ENCODE measurements around the gene QSOX2. TPM values are rescaled to one million over a fixed set of nuclear protein-coding genes. Genes with fewer than 3 reads are reported as not detected.

QSOX2 gene
- polyA plus RNA-seq, 6 donors from 2014 or later, result 2.8 to 4.6 (median 3.7) TPM

GRCh38 chr9:136198605-136199083, 47.0 kb downstream of the QSOX2 start:
- Mint-ChIP-seq H3K27ac (no peak overlapping the region), H3K4me1 (peaks cover 10 to 29% (median 24%) of the 10 kb centered on the region in 3 donors), H3K27me3 (peaks cover 15 to 68% (median 27%) of the 10 kb centered on the region in 3 donors), H3K4me3 (peak overlapping the region in 4 of 8 donors; percentile 13 to 42 (median 36)), H3K9me3 (no peaks in the 10 kb centered on the region), H3K36me3 (no peaks in the 10 kb centered on the region)
- ATAC-seq (ENCODE audit: low read depth in 2 of 2) (no peak), DNase-seq (no peak)

- H3K27ac Mint-ChIP-seq, result peak overlapping the region in 1 of 6 donors; percentile 47
- no peak for DNase-seq
- no peak for ATAC-seq (ENCODE audit: low read depth in 2 of 2)
- H3K9me3 Mint-ChIP-seq, result no peaks in the 10 kb centered on the region
- H3K4me3 Mint-ChIP-seq, result peak overlapping the region in 7 of 8 donors; percentile 6 to 41 (median 13)
- H3K27me3 Mint-ChIP-seq, result peaks cover 15 to 62% (median 24%) of the 10 kb centered on the region in 3 donors
- no peaks in the 10 kb centered on the region for H3K36me3 Mint-ChIP-seq
- H3K4me1 Mint-ChIP-seq, result peaks cover 10 to 25% (median 24%) of the 10 kb centered on the region in 3 donors
These were observed 47.5 kb downstream of the QSOX2 start for GRCh38 chr9:136197930-136198604.

GRCh38 chr9:136197084-136197875, 48.3 kb downstream of the QSOX2 start:
- H3K27ac Mint-ChIP-seq, result no peak overlapping the region
- H3K4me3 Mint-ChIP-seq, result peak overlapping the region in 4 of 8 donors; percentile 21 to 49 (median 34)

GRCh38 chr9:136196404-136197083, 49.1 kb downstream of the QSOX2 start:
- Mint-ChIP-seq H3K27me3 (peaks cover 19 to 64% (median 27%) of the 10 kb centered on the region in 3 donors), H3K9me3 (no peaks in the 10 kb centered on the region), H3K4me3 (peak overlapping the region in 5 of 8 donors; percentile 21 to 69 (median 43)), H3K36me3 (no peaks in the 10 kb centered on the region), H3K4me1 (peaks cover 14 to 29% (median 22%) of the 10 kb centered on the region in 3 donors), H3K27ac (peak overlapping the region in 1 of 6 donors; percentile 37)
- ATAC-seq (ENCODE audit: low read depth in 2 of 2) (no peak), DNase-seq (no peak)

More at GRCh38 chr9:136197084-136197875, 48.3 kb downstream of the QSOX2 start:
- ATAC-seq (ENCODE audit: low read depth in 2 of 2) (peak; percentile 20 to 35), DNase-seq (no peak)
- no peaks in the 10 kb centered on the region for H3K36me3 Mint-ChIP-seq
- no peaks in the 10 kb centered on the region for H3K9me3 Mint-ChIP-seq
- H3K4me1 Mint-ChIP-seq, result peaks cover 10 to 25% (median 24%) of the 10 kb centered on the region in 3 donors
- peaks cover 15 to 59% (median 24%) of the 10 kb centered on the region in 3 donors for H3K27me3 Mint-ChIP-seq

GRCh38 chr9:136194540-136194939, 51.1 kb downstream of the QSOX2 start:
- Mint-ChIP-seq H3K9me3 (no peaks in the 10 kb centered on the region), H3K36me3 (no peaks in the 10 kb centered on the region), H3K4me3 (peak overlapping the region in 1 of 8 donors; percentile 25), H3K27ac (no peak overlapping the region), H3K4me1 (peaks cover 15 to 33% (median 26%) of the 10 kb centered on the region in 3 donors), H3K27me3 (peaks cover 30 to 70% (median 45%) of the 10 kb centered on the region in 3 donors)
- ATAC-seq (ENCODE audit: low read depth in 2 of 2) (no peak), DNase-seq (no peak)

- no peak for DNase-seq
- H3K4me1 Mint-ChIP-seq, result peaks cover 15 to 33% (median 26%) of the 10 kb centered on the region in 3 donors
- no peak for ATAC-seq (ENCODE audit: low read depth in 2 of 2)
- H3K27me3 Mint-ChIP-seq, result peaks cover 32 to 75% (median 50%) of the 10 kb centered on the region in 3 donors
- no peaks in the 10 kb centered on the region for H3K9me3 Mint-ChIP-seq
- H3K27ac Mint-ChIP-seq, result peak overlapping the region in 1 of 6 donors; percentile 66
- H3K36me3 Mint-ChIP-seq, result no peaks in the 10 kb centered on the region
- H3K4me3 Mint-ChIP-seq, result no peak overlapping the region
These were observed 51.7 kb downstream of the QSOX2 start for GRCh38 chr9:136193891-136194279.

- Mint-ChIP-seq H3K4me3 (no peak overlapping the region), H3K9me3 (no peaks in the 10 kb centered on the region), H3K4me1 (peaks cover 15 to 30% (median 23%) of the 10 kb centered on the region in 3 donors), H3K27ac (no peak overlapping the region), H3K27me3 (peaks cover 32 to 73% (median 50%) of the 10 kb centered on the region in 3 donors), H3K36me3 (no peaks in the 10 kb centered on the region)
- DNase-seq, result no peak
- ATAC-seq (ENCODE audit: low read depth in 2 of 2), result no peak
These were observed 52.3 kb downstream of the QSOX2 start for GRCh38 chr9:136193127-136193890.

GRCh38 chr9:136192289-136193126, 53.1 kb downstream of the QSOX2 start:
- peaks cover 27 to 72% (median 48%) of the 10 kb centered on the region in 3 donors for H3K27me3 Mint-ChIP-seq
- ATAC-seq (ENCODE audit: low read depth in 2 of 2) (no peak), DNase-seq (no peak)
- no peak overlapping the region for H3K27ac Mint-ChIP-seq
- H3K4me1 Mint-ChIP-seq, result peaks cover 10 to 22% (median 16%) of the 10 kb centered on the region in 3 donors
- H3K9me3 Mint-ChIP-seq, result no peaks in the 10 kb centered on the region
- H3K36me3 Mint-ChIP-seq, result no peaks in the 10 kb centered on the region
- H3K4me3 Mint-ChIP-seq, result no peak overlapping the region

GRCh38 chr9:136191960-136192286, 53.7 kb downstream of the QSOX2 start:
- DNase-seq (no peak), ATAC-seq (ENCODE audit: low read depth in 2 of 2) (no peak)
- Mint-ChIP-seq H3K36me3 (no peaks in the 10 kb centered on the region), H3K9me3 (no peaks in the 10 kb centered on the region), H3K4me3 (no peak overlapping the region), H3K4me1 (peaks cover 10 to 18% (median 15%) of the 10 kb centered on the region in 3 donors), H3K27me3 (peaks cover 29 to 74% (median 50%) of the 10 kb centered on the region in 3 donors), H3K27ac (no peak overlapping the region)

- Mint-ChIP-seq H3K4me3 (peak overlapping the region in 3 of 8 donors; percentile 30 to 64 (median 32)), H3K27ac (no peak overlapping the region), H3K9me3 (no peaks in the 10 kb centered on the region), H3K36me3 (no peaks in the 10 kb centered on the region), H3K4me1 (peaks cover 5 to 12% (median 9%) of the 10 kb centered on the region in 3 donors), H3K27me3 (peaks cover 28 to 74% (median 50%) of the 10 kb centered on the region in 3 donors)
- DNase-seq, result no peak
- no peak for ATAC-seq (ENCODE audit: low read depth in 2 of 2)
These were observed 54.3 kb downstream of the QSOX2 start for GRCh38 chr9:136191099-136191959.

GRCh38 chr9:136190656-136191055, 55.0 kb downstream of the QSOX2 start:
- no peak for ATAC-seq (ENCODE audit: low read depth in 2 of 2)
- H3K9me3 Mint-ChIP-seq, result no peaks in the 10 kb centered on the region
- peak overlapping the region in 1 of 8 donors; percentile 32 for H3K4me3 Mint-ChIP-seq
- H3K4me1 Mint-ChIP-seq, result peaks cover 4 to 8% (median 5%) of the 10 kb centered on the region in 3 donors
- no peak overlapping the region for H3K27ac Mint-ChIP-seq
- H3K27me3 Mint-ChIP-seq, result peaks cover 22 to 71% (median 45%) of the 10 kb centered on the region in 3 donors
- no peak for DNase-seq
- no peaks in the 10 kb centered on the region for H3K36me3 Mint-ChIP-seq
